Osteocyte (in vitro differentiated cells): Measurements from ENCODE around the gene KRT222. TPM values are rescaled to one million over a fixed set of nuclear protein-coding genes. Genes with fewer than 3 reads are reported as not detected.

ENCODE experiments used
- DNase-seq: peaks from one replicate; pipeline ENCODE4 v3.0.0; 2021; ENCODE audit warnings: mixed read lengths; ENCODE audit not compliant: unreplicated experiment; ENCODE audit errors: extremely low spot score
- H3K27ac Mint-ChIP-seq: one replicate; pipeline ENCODE4 v1.8.0; 2021; ENCODE audit warnings: mild to moderate bottlenecking, mixed read lengths; ENCODE audit not compliant: unreplicated experiment
- H3K27me3 Mint-ChIP-seq: one replicate; pipeline ENCODE4 v1.8.0; 2021; ENCODE audit warnings: mixed read lengths; ENCODE audit not compliant: unreplicated experiment
- H3K36me3 Mint-ChIP-seq: one replicate; pipeline ENCODE4 v1.8.0; 2021; ENCODE audit warnings: mixed read lengths; ENCODE audit not compliant: unreplicated experiment
- H3K4me1 Mint-ChIP-seq: one replicate; pipeline ENCODE4 v1.8.0; 2021; ENCODE audit warnings: mixed read lengths; ENCODE audit not compliant: unreplicated experiment
- H3K4me3 Mint-ChIP-seq: one replicate; pipeline ENCODE4 v1.8.0; 2021; ENCODE audit warnings: mild to moderate bottlenecking, moderate library complexity, mixed read lengths; ENCODE audit not compliant: unreplicated experiment
- H3K9me3 Mint-ChIP-seq: one replicate; pipeline ENCODE4 v1.8.0; 2021; ENCODE audit warnings: mixed read lengths; ENCODE audit not compliant: unreplicated experiment
- total RNA-seq: library from RNA; stranded (reverse); gene quantifications from 2 replicates; pipeline ENCODE4 v1.2.1, GENCODE V29; 2021
- TF ChIP-seq, protein P1 (sequence below): fragments of 200-600 bp; sonication (generic); IDR thresholded peaks from 2 replicates; pipeline ENCODE4 v1.5.0; 2021; ENCODE audit warnings: antibody characterized with exemption, mild to moderate bottlenecking, moderate library complexity

Gene KRT222
- total RNA-seq, 1 donor from 2014 or later = not detected

DNA sequence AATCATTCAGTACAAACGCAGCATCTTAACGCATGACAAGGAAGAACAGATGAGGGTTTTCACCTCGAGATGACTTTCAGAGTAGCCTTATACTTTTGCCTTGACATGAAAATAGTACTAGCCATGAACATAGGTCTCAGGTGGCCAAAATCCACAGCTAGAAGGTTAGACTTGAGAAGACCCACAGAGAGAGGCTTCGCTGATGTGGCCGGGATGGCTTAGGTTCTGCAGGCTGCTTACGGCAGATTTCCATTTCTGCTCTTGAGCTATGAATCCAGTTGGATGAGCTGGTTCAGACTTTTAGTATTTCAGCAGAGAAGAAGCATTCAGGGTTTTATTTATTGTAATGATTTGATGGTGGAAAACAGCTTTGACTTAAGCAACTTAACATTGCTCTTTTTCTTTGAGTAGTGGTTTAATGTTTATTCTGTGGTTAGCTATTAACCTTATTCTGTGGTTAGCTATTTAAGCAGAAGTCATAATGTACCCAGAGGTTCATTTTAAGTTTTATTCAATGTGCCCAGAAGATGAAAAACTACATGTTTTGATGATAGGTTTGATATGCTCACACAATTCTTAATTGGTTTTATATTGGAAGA, 31.0 kb upstream of the KRT222 start:
- no peak overlapping the region for H3K27ac Mint-ChIP-seq
- TF ChIP-seq, protein P1, sequence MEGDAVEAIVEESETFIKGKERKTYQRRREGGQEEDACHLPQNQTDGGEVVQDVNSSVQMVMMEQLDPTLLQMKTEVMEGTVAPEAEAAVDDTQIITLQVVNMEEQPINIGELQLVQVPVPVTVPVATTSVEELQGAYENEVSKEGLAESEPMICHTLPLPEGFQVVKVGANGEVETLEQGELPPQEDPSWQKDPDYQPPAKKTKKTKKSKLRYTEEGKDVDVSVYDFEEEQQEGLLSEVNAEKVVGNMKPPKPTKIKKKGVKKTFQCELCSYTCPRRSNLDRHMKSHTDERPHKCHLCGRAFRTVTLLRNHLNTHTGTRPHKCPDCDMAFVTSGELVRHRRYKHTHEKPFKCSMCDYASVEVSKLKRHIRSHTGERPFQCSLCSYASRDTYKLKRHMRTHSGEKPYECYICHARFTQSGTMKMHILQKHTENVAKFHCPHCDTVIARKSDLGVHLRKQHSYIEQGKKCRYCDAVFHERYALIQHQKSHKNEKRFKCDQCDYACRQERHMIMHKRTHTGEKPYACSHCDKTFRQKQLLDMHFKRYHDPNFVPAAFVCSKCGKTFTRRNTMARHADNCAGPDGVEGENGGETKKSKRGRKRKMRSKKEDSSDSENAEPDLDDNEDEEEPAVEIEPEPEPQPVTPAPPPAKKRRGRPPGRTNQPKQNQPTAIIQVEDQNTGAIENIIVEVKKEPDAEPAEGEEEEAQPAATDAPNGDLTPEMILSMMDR = no peak
- peaks cover 75% of the 10 kb centered on the region for H3K27me3 Mint-ChIP-seq
- DNase-seq = no peak
- no peak overlapping the region for H3K4me3 Mint-ChIP-seq
- H3K36me3 Mint-ChIP-seq = no peaks in the 10 kb centered on the region
- H3K4me1 Mint-ChIP-seq = no peaks in the 10 kb centered on the region
- no peaks in the 10 kb centered on the region for H3K9me3 Mint-ChIP-seq

- Mint-ChIP-seq H3K4me3 (no peak overlapping the region), H3K27ac (no peak overlapping the region), H3K36me3 (no peaks in the 10 kb centered on the region), H3K9me3 (no peaks in the 10 kb centered on the region), H3K4me1 (no peaks in the 10 kb centered on the region), H3K27me3 (peaks cover 81% of the 10 kb centered on the region)
- no peak for DNase-seq
- TF ChIP-seq, protein P1 = no peak
Observed at GRCh38 chr17:40694584-40694983, 29.6 kb upstream of the KRT222 start.

GRCh38 chr17:40687106-40687505, 22.1 kb upstream of the KRT222 start:
- Mint-ChIP-seq H3K36me3 (no peaks in the 10 kb centered on the region), H3K27ac (no peak overlapping the region), H3K9me3 (no peaks in the 10 kb centered on the region), H3K4me3 (no peak overlapping the region), H3K27me3 (peaks cover 67% of the 10 kb centered on the region), H3K4me1 (peaks cover 1% of the 10 kb centered on the region)
- TF ChIP-seq, protein P1 = no peak
- DNase-seq = no peak

- H3K27ac Mint-ChIP-seq = no peak overlapping the region
- H3K27me3 Mint-ChIP-seq = peaks cover 68% of the 10 kb centered on the region
- H3K9me3 Mint-ChIP-seq = no peaks in the 10 kb centered on the region
- H3K4me3 Mint-ChIP-seq = no peak overlapping the region
- H3K36me3 Mint-ChIP-seq = no peaks in the 10 kb centered on the region
- TF ChIP-seq, protein P1 = no peak
- no peak for DNase-seq
- H3K4me1 Mint-ChIP-seq = peaks cover 1% of the 10 kb centered on the region
Observed at GRCh38 chr17:40686192-40686591, 21.2 kb upstream of the KRT222 start.

DNA sequence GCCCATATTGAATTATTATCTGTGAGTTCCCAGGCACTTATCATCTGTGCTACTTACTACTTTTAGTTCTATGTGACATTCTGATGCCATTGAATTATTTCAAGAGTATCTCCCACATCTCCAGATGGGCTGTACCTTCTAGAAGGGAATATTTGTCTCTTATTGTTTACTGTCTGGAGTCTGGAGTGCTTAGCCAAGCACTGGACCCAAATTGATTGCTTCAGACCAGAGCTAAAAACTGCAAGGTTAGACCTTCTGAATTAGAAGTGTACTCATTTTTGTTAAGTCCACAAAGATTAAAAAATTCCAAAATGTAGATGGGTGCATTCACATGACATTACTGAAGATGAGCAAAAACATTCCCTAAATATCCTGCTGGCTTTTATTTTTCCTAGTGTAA, 16.0 kb upstream of the KRT222 start:
- H3K27me3 Mint-ChIP-seq = peaks cover 84% of the 10 kb centered on the region

More for the DNA sequence above, 16.0 kb upstream of the KRT222 start:
- TF ChIP-seq, protein P1 = no peak
- Mint-ChIP-seq H3K4me1 (no peaks in the 10 kb centered on the region), H3K4me3 (no peak overlapping the region), H3K36me3 (no peaks in the 10 kb centered on the region), H3K27ac (no peak overlapping the region), H3K9me3 (no peaks in the 10 kb centered on the region)
- DNase-seq = no peak
